ENCODE results near the gene MAT2A. TPM values are rescaled to one million over a fixed set of nuclear protein-coding genes. Genes with fewer than 3 reads are reported as not detected.

The MAT2A gene
- total and polyA plus RNA-seq, 9 of the 15 experiments (the other 6 are each of a cell fraction or from before 2014, with no cell fraction given) = 130 to 1,027 (median 240) TPM

GRCh38 chr2:85578243-85579180 is 39.5 kb downstream of the MAT2A start (continued):
- TF ChIP-seq E2F6 (IDR thresholded peaks at IDR 0.05; ENCODE audit: borderline replicate concordance in 1 of 2, extremely low read depth in 1 of 2, insufficient read depth in 1 of 2, insufficient read length in 1 of 2, low read depth in 1 of 2, low read length in 1 of 2, poor library complexity in 1 of 2, severe bottlenecking in 1 of 2) (peak; percentile 35 to 82), HDAC1 (IDR thresholded peaks at IDR 0.05) (peak in 1 of 2 experiments; percentile 57; a peak in 1 of 4 replicates), ELF1 (tag; IDR thresholded peaks at IDR 0.05) (peak; percentile 4; the same call in 1 of the 2 replicates), ZFX (CRISPR knock-in tag; IDR thresholded peaks at IDR 0.05) (peak; percentile 24; the same call in 1 of the 2 replicates), MYC (IDR thresholded peaks at IDR 0.05; ENCODE audit: low read depth, low read length) (peak; percentile 87), MYC (CRISPR knock-in tag; IDR thresholded peaks at IDR 0.05; ENCODE audit: borderline replicate concordance, low read depth) (no peak; the same call in 1 of the 2 replicates), ZNF766 (CRISPR knock-in tag; conservative IDR thresholded peaks at IDR 0.05) (0 out of 2 replicates have a peak, but pooled peaks have one; percentile 65), FOXM1 (IDR thresholded peaks at IDR 0.05; ENCODE audit: low read depth) (no peak), FOXM1 (CRISPR knock-in tag; IDR thresholded peaks at IDR 0.05; ENCODE audit: low read depth) (0 out of 2 replicates have a peak, but pooled peaks have one; percentile 50), SMAD4 (CRISPR knock-in tag; conservative IDR thresholded peaks at IDR 0.05) (peak; percentile 51), CXXC5 (CRISPR knock-in tag; IDR thresholded peaks at IDR 0.05) (peak; percentile 63), U2AF2 (optimal IDR thresholded peaks at IDR 0.05; ENCODE audit: low read depth, low read length) (no peak), EP400 (IDR thresholded peaks at IDR 0.05) (peak; percentile 60), ZBTB9 (CRISPR knock-in tag; IDR thresholded peaks at IDR 0.05) (peak; percentile 54; the same call in 1 of the 2 replicates), HNRNPL (IDR thresholded peaks at IDR 0.05; ENCODE audit: low read depth, low read length) (no peak)
- TF ChIP-seq, protein P1, sequence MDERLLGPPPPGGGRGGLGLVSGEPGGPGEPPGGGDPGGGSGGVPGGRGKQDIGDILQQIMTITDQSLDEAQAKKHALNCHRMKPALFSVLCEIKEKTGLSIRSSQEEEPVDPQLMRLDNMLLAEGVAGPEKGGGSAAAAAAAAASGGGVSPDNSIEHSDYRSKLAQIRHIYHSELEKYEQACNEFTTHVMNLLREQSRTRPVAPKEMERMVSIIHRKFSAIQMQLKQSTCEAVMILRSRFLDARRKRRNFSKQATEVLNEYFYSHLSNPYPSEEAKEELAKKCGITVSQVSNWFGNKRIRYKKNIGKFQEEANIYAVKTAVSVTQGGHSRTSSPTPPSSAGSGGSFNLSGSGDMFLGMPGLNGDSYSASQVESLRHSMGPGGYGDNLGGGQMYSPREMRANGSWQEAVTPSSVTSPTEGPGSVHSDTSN (CRISPR knock-in tag; IDR thresholded peaks at IDR 0.05; ENCODE audit: low read depth) = no peak
- TF ChIP-seq, protein P1 (tag; conservative IDR thresholded peaks at IDR 0.05; ENCODE audit: low read depth) = peak; percentile 25; the same call in 1 of the 2 replicates
- TF ChIP-seq, protein P2, sequence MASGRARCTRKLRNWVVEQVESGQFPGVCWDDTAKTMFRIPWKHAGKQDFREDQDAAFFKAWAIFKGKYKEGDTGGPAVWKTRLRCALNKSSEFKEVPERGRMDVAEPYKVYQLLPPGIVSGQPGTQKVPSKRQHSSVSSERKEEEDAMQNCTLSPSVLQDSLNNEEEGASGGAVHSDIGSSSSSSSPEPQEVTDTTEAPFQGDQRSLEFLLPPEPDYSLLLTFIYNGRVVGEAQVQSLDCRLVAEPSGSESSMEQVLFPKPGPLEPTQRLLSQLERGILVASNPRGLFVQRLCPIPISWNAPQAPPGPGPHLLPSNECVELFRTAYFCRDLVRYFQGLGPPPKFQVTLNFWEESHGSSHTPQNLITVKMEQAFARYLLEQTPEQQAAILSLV (tag; IDR thresholded peaks at IDR 0.05) = 0 out of 2 replicates have a peak, but pooled peaks have one; percentile 25

Measured in K562 (cell line).